ENCODE results near the gene ZBTB7B.

Gene ZBTB7B

DNA sequence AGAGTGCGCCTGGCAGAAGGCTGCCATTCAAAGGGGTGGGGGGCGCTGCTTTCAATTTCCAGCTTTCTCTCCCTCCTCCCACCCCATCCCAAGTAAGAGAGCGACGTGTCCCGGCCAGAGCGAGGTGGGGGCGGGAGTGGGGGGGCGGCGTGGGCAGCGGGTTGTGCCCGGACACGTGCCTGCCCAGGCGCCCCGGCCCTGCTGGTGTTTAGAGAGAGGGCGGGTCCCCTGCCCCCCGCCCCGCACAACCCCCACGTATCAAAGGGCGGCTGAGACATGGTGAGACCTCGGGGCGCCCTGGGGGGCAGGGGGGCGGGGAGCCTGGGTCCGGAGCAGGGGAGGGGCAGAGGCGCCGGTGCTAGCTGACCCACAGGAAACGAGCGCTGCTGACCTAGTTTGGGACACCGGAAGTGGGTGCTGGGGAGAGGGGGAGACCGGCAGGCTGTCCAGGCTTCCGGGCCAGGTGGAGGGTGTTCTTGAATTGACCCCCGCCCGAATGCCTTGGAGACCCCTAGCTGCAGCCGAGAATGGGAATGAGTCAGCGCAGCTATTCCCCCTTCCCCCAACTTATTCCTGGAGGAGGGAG is 1.3 kb downstream of the ZBTB7B start:
- DNase-seq (ENCODE audit: low spot score): no peak

DNA sequence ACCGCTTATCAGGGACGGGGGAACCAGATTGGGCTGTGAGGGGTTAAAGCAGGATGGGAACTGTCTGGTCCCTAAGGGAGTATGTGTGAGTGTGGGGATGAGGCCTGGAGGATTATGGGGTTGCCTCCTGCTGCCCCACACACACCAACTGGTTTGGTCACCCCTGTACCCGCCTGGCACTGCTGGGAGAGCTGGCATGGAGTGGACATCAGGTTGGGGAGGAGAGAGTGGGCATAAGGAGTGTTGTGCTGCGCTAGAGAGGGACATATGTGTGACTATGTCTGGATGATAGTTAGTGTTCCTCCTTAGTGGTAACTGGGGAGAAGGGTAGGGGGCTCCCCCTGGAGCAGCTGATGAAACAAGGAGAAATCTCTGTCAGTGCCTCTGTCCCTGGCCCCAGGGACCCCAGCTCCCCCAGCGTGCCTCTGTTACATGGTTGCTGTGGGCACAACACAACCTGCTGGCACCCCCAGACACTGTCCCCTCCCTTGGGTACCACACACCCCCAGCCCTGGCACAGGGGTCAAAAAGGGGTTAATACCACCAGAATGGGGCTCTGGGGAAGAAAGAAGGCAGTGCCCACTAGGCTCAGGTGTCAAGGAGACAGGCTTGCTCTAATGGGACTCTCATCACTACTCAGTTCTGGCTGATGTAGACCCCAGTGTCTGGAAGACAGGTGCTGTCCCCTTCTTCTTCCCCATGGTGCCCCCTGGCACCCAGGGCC is 1.9 kb downstream of the ZBTB7B start:
- no peak for DNase-seq (ENCODE audit: low spot score)

DNA sequence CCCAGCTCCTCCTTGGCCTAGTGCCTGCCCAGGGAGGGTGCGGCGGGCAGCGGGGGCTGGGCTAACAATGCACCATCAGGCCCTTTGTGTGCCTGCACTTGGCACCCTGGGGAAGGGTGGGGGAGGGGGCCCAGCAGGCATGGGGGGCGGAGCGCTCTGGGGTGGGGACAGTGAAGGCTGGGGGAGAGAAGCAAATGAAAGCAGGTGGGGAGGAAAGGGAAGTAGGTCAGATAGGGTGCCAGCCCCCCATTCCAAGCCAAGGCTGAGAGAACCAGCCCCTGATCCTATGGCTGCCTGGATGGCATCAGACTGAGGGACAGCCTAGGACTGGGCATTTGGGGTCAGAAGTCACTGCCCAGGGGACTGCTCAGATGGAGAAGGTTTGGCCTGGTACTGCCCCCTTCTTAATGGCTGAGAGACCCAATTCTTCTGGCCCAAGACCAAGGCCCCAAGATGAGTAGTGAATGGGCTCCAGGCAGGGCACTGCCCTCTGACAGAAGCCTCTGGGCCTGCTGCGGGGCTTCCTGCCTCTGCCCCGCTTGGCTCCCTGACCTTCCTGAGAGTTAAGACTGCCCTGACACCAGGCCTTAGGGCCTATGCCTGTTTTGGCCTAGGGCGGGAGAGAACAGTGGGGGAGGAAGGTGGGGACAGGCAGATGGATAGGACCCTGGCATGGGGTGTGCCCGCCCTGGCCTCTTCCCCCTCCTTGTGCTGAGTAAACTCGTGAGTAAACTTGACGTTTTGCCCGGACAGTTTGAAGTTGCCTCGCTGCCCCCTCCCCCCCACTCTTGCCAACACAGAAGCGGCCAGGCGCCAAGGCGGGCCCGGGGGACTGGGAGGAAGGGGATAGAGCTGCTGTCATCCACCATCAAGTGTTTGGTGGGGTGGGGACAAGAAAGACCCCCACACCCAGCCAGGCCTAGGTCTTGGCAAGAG is 2.7 kb downstream of the ZBTB7B start:
- no peak for DNase-seq (ENCODE audit: low spot score)

DNA sequence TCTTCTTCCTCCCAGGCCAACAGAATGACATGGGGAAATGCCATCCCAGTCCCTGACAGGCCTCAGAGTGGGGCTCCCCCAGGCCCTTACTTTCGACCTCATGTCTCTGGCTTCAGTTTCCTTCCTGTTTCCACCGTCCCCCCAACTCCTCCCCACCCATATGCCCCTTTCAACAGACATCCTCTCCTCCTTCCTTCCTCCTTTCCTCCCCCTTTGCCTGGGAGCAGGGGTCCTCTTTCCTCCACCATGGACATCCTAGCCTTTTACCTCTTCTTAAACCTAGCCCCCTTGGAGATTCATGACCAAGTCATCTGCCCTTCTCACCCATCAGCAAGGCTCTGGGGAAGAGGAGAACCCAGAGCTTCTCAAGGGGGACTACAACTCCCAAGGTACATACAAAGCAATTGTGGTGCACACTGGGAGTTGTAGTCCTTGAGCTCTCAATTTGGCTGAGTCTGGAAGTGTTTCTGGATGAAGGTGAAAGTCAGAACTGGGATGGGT is 4.0 kb downstream of the ZBTB7B start:
- peak; percentile 83 for DNase-seq (ENCODE audit: low spot score)

DNA sequence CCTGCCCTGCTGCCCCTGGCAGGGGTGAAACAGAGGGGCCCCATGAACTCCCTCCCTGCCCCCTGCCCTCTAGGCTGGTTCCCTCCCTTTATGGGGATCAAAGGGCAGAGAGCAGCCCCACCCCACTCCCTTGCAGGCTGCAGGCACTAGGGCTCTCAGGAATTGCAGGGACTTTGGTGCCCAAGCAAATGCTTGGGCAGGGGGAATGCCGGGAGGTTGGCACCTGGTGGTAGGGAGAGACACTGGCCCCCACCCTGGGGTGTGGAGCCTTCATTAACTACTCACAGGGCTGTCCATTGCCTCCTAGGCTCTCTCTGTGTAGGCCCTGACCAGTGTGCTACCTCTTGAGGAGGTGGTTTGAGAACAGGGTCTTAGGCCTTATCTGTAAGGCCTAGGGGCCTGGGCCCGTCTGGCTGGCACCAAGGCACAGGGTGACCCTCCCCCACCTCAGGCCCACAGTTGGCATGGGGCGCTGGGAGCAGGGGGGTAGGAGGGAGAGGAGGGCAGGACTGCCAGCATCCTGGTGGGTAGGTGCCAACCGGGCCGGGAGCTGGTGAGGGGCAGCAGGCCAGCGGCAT is 4.7 kb downstream of the ZBTB7B start:
- DNase-seq (ENCODE audit: low spot score): no peak

DNA sequence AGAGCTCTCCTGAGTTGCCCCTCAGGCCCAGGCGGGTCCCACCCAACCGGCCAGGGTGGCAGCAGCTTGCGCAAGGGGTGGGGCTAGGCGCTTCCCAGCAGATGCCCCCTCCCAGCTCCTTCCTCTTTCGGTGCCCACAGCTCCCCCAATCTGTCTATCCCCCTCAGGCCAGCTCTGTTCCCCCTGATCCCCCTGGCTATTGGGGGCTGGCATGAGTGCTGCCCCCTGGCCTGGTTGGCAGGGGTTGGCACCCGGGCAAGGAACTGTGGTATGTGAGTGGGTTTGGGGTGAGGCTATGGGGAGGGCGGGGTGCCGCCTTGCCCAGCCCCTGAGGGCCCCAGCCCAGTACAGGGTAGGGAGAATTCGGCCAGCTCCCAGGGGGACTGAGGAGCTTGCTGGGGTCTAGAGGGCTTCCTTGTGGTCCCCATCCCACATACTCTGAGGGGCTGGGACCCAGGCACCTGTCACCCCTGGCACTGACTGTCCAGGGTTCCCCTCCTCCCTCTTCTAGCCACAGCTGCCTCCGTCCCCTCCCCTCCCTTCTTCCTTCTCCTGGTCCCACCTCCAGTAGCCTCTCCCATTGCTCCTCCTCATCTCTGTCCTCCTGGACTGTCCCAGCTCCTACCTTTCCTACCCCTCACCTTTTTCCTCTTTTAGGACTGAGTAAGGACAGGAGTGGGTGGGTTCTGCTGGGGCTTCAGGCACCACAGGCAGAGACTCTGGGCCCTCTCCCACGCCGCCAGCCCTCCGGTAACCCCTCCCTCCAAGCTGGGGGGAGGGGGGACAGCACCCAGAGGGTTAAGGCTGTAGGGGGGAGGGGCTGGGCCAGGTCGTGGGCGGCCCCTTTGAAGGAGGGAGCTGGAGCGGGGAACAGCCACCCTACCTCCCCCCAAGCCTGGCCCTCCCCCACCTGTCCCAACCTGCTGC is 5.7 kb downstream of the ZBTB7B start:
- no peak for DNase-seq (ENCODE audit: low spot score)

DNA sequence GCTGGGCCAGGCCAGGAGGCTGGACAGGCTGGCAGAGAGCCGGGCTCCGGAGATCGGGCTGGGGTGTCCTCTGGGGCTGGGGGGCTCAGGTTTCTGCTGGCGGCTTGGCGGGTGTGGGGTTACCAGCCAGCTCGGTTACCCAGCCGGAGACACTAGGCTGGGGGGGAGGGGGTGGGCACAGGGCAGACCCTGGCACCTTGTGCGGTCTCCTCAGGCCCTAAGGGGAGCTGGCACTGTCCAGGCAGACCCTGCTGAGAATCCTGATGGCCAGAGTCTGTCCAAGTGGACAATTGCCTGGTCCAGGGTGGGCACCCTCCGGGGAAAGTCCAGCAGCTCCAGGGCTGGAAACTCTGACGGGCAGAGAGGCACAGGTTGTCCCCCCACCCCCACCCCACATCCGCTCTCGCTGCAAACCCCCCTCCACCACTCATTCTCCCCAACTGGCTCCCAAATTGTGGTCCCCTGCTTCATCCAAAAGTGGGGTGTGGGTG is 6.7 kb downstream of the ZBTB7B start:
- DNase-seq (ENCODE audit: low spot score): no peak

DNA sequence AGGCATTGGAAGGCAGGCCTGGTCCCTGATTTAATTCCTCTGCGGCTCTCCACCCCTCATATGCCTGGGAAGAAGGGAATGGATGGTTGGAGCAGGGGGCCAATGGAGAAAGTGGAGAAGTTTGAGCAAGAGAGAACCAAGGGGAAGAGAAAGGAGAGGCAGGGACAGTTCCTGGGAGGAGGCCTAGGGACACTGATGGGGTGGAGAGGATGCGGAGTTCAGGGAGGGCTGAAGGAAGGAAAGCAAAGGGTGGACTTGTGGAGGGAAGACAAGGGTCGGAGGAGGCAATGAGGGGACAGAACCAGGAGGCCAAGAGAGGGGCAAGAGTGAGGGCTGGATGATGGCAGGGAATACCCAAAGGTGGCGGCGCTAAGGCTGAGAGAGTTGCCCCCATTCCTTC is 7.1 kb downstream of the ZBTB7B start:
- no peak for DNase-seq (ENCODE audit: low spot score)

DNA sequence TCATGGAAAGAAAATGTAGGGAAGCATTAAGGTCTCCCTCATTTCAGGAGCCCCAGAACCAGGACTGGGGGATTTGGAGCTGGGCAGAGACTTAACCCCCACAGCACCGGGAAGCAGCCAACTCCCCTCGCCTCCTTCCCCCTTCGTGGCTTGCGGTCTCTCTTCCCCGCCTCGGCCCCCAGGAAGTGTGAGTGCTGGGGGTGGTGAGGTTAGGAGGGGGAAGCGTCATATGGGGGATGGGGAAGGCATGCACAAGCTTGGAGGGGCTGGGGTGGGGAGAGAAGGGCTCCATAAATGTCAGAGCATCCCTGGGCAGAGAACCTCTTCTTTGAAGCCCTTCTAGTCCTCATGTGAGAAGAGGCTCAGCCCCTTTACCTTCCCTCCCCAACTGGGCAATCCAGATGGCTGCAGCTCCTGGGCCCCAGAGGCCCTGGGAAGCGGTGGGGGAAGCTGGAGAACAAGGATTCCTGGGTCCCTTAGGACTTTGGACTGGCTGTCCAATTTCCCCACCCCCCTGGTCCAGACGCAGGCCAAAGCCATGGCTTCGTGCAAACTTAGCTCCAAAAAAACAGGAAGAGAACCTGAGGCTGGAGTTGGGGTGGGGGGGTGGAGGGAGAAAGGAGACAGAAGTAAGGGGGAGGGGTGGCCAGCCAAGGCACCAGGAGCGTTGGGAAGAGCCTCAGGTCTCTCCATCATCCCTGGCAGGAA is 7.8 kb downstream of the ZBTB7B start:
- DNase-seq (ENCODE audit: low spot score): no peak

DNA sequence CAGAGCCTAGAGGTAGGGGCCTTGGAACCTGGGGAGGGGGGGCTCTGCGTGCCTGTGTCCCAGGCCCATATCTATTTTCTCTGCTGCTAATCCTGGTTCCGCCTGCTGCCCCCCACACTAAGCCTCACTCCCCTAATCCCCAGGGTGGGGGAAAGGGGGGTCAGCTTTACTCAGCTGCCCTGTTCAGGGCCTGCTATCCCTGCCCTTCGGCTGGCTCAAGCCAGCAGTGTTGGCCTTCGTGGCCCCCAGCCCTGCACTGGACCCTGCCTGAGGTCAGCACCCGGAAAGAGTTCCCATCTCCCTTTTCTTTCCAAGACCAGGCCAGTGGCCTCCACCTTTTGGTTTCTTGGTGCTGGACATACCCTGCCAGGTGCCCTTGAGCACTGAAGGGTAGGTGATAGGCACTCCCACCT is 8.4 kb downstream of the ZBTB7B start:
- DNase-seq (ENCODE audit: low spot score): no peak

DNA sequence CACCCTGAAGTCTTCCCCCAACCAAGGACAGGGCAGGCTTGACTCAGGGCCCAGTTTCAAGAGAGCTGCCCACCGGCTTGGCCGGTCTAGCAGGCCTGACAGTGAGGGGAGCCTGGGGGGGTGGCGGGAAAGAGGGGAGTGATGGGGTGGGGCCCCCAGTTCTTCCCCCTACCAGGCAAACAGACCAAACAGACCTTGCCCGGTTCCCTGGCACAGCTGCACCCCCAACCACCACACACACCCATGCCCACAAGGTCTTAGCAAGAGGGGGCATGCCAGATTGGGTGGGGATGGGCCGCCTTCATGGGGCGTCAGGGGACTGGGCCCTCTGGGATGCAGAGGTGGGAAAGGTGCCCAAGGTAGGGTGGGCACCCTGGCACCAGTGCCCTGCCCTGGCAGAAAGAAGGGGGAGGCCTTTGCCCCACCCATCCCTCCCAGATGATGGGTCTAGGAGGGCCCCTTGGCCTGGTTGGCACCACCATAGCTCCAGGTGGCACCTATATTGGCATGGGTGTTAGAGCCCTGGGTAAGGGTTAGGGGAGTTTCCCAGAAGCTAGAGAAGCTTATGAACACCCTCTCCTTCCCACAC is 8.9 kb downstream of the ZBTB7B start:
- DNase-seq (ENCODE audit: low spot score): no peak

DNA sequence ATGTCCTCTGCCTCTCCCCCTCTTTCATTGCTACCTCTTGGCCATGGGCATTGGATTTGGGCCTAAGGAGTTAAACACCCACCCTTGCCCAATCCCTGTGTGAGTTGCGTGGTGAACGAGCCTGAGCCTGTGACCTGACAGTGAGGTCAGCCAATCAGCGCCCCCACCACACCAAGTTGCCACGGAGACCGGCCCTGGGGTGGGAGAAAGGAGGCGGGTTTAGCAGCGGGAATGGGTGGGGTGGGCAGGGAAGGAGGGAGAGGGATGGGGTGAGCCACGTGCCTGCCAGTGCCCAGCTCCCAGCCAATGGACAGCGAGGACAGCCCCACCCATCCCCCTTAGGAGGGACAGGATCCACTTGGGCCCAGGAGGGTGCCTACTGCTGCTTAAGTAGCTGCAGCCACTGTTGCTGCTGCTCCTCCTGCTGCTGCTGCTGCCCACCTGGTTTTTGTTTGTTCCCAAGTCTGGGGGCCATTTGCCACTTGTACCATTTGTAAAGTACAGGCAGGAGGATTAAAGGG is 9.5 kb downstream of the ZBTB7B start:
- DNase-seq (ENCODE audit: low spot score): peak; percentile 70

DNA sequence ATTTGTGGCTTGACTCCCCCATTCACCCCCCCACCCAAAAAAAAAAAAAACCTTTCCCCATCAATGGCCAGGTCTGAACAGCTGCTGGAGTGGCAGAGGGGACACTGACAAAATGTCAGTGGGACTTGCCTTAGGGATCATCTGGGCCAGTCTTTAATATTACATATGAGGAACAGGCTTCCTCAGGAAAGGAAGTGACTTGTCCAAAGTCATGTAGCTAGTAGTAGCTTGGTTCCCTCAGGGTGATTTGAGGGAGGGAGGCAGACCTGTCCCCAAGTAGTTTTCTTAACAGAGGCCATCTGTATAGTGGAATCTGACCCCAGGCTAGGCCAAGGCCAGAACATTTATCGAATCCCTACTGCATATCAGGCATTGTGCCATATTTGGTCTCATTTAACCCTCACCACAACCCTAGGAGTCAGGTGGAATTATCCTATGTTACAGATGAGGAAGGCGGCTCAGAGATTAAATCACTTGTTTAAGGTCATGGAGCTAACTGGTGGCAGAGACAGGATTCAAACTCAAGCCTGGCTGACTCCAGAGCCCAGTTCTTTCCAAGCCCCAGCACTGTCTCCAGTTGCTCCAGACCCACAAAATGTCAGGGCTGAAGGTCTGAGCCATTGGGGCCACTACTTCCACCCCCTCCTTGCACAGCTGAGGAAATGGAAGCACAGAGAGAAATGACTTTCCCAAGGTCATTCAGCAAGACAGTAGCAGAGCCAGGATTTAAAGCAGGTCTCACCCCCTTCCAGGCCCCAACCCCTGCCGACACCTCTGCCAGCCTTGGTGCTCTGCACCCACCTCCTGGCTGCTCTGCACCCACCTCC is 10.4 kb downstream of the ZBTB7B start:
- no peak for DNase-seq (ENCODE audit: low spot score)

DNA sequence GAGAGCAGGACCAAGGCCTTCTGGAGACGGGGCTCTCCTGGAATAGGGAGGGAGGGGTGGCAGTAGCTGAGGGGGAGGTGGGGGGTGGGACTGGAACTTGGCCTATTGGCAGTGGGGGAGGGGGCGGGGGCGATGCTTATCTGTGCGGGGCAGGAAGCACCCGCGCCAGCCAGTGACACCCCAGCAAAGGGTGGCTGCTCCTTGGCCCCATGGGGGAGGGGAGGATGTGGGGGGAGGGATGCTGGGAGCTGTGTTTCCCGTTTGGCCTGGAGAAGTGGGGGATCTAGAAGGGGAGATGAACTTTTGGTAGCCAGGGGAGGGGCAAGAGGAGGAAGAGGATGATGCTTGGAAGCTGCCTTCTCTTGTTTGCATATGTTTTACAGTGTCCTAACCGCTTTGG is 11.0 kb downstream of the ZBTB7B start:
- DNase-seq (ENCODE audit: low spot score): no peak

DNA sequence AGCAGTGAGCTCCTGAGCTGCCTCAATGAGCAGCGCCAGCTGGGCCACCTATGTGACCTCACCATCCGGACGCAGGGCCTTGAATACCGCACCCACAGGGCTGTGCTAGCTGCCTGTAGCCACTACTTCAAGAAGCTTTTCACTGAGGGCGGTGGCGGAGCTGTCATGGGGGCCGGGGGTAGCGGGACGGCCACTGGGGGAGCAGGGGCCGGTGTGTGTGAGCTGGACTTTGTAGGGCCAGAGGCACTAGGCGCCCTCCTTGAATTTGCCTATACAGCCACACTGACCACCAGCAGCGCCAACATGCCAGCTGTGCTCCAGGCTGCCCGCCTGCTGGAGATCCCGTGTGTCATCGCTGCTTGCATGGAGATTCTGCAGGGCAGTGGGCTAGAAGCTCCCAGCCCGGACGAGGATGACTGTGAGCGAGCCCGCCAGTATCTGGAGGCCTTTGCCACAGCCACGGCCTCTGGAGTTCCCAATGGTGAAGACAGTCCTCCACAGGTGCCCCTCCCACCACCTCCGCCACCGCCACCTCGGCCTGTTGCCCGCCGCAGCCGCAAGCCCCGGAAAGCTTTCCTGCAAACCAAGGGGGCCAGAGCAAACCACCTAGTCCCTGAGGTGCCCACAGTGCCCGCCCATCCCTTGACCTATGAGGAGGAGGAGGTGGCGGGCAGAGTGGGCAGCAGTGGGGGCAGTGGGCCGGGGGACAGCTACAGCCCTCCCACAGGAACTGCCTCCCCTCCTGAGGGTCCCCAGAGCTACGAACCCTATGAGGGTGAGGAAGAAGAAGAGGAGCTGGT is 12.3 kb downstream of the ZBTB7B start:
- no peak for DNase-seq (ENCODE audit: low spot score)

DNA sequence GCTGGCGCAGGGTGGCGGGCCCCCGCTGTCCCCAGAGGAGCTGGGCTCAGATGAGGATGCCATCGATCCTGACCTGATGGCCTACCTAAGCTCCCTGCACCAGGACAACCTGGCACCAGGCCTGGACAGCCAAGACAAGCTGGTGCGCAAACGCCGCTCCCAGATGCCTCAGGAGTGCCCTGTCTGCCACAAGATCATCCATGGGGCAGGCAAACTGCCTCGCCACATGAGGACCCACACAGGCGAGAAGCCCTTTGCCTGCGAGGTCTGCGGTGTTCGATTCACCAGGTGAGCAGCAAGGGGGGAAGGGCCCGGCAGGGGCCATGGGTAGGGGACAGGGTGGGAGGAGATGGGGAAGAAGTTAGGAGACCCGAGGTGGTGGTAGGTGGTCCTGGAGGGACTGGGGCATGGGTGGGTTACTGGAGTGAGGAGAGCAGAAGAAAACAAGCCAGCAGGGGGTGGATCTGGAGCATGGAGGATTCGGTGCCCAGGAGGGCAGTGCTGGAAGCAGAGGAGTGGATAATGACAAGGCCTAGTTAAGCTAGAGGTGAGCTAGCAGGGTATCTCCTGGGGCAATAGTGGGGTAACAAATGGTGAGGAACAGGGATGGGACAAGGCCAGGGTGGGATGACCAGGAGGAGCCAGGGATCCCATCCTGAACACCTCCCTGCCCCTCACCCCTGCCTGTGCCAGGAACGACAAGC is 13.1 kb downstream of the ZBTB7B start:
- DNase-seq (ENCODE audit: low spot score): no peak

DNA sequence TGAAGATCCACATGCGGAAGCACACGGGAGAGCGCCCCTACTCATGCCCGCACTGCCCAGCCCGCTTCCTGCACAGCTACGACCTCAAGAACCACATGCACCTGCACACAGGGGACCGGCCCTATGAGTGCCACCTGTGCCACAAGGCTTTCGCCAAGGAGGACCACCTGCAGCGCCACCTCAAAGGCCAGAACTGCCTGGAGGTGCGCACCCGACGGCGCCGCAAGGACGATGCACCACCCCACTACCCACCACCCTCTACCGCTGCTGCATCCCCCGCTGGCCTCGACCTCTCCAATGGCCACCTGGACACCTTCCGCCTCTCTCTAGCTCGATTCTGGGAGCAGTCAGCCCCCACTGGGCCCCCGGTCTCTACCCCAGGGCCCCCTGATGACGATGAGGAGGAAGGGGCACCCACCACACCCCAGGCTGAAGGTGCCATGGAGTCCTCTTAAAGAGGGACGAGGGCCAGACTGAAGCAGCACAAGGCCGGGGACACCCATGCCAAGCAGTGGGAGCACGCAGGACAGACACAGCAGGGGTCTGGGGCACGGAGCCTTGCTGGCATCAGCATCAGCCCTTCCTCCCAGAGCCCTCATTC is 13.7 kb downstream of the ZBTB7B start:
- no peak for DNase-seq (ENCODE audit: low spot score)

Measured in cerebellar cortex (tissue), 1 donor.